Mesothelial cell of epicardium (in vitro differentiated cells): ENCODE data around the gene SLC7A14. TPM values are rescaled to one million over a fixed set of nuclear protein-coding genes. Genes with fewer than 3 reads are reported as not detected.
A peak's percentile ranks its signal among the peaks of the same experiment; 100 is the strongest.

Source experiments
- DNase-seq, 2 experiments: peaks; one replicate each; pipeline ENCODE4 v3.0.0; 2021; ENCODE audit warnings: low spot score in 2 of 2; ENCODE audit not compliant: unreplicated experiment in 2 of 2
- H3K27ac Mint-ChIP-seq: 2 replicates; pipeline ENCODE4 v1.8.0; 2021; ENCODE audit warnings: mixed read lengths
- H3K27me3 Mint-ChIP-seq: 2 replicates; pipeline ENCODE4 v1.8.0; 2021; ENCODE audit warnings: low read depth, mixed read lengths
- H3K36me3 Mint-ChIP-seq: 2 replicates; pipeline ENCODE4 v1.8.0; 2021; ENCODE audit warnings: mixed read lengths
- H3K4me1 Mint-ChIP-seq: 2 replicates; pipeline ENCODE4 v1.8.0; 2021; ENCODE audit warnings: mixed read lengths
- H3K4me3 Mint-ChIP-seq: 2 replicates; pipeline ENCODE4 v1.8.0; 2021; ENCODE audit warnings: mild to moderate bottlenecking, moderate library complexity, mixed read lengths
- H3K9me3 Mint-ChIP-seq: 2 replicates; pipeline ENCODE4 v1.8.0; 2021; ENCODE audit warnings: mixed read lengths
- CTCF ChIP-seq: fragments of 200-600 bp; sonication (generic); IDR thresholded peaks from one replicate; pipeline ENCODE4 v1.5.0; 2021; ENCODE audit warnings: antibody characterized with exemption; ENCODE audit not compliant: unreplicated experiment
- total RNA-seq: library from RNA; stranded (reverse); gene quantifications from 3 replicates; pipeline ENCODE4 v1.2.1, GENCODE V29; 2021

The SLC7A14 gene
- total RNA-seq, 1 donor from 2014 or later, result 6.6 TPM

DNA sequence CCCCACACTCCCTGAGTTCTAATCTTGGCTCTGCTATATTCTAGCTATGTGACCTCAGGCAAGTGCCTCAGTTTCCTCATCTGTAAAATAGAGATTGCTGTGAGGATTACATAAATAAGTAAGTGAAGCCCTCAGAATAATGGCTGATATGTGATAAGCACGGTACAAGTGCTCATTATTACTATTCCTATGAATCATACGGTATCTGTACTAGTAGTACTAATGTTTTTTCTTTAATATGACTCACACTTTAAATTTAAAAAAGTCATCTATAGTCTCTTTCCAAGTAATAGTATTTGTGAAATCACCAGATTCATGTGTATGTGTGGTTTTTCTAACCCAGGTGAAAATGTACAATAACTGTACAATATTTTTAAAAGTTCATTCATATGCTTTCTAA, 108.5 kb downstream of the SLC7A14 start:
- no peaks in the 10 kb centered on the region for H3K9me3 Mint-ChIP-seq
- H3K4me3 Mint-ChIP-seq, result no peak overlapping the region
- peaks cover 2% of the 10 kb centered on the region for H3K36me3 Mint-ChIP-seq
- peaks cover 49% of the 10 kb centered on the region for H3K4me1 Mint-ChIP-seq
- no peaks in the 10 kb centered on the region for H3K27me3 Mint-ChIP-seq
- no peak for TF ChIP-seq CTCF
- no peak overlapping the region for H3K27ac Mint-ChIP-seq
- DNase-seq, result no peak

DNA sequence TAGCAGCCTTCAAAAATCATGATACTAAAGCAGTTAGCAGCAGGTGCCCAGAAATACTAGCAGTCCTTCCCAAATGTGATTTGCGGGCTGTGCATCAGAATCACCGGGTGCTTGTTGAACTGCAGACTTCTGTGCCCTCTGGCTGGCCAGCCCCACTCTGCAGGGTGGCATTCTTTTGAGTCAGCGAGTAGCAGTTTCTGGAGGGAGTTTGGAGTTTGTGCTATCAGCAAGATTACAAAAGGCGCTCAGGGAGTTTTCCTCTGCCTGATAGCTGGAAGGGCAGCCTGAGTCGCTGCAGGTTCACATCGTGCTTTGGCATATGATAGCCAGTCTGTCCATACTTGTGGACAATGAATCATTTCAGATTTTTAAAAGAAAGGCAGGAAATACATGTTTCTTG, 109.6 kb downstream of the SLC7A14 start:
- Mint-ChIP-seq H3K27me3 (no peaks in the 10 kb centered on the region), H3K27ac (peak overlapping the region; percentile 94), H3K4me3 (no peak overlapping the region)

GRCh38 chr3:170475092-170475685, 110.7 kb downstream of the SLC7A14 start:
- peaks cover 65% of the 10 kb centered on the region for H3K4me1 Mint-ChIP-seq
- H3K9me3 Mint-ChIP-seq, result no peaks in the 10 kb centered on the region
- H3K27me3 Mint-ChIP-seq, result no peaks in the 10 kb centered on the region
- DNase-seq, result no peak
- TF ChIP-seq CTCF, result no peak
- H3K27ac Mint-ChIP-seq, result peak overlapping the region; percentile 94
- peaks cover 2% of the 10 kb centered on the region for H3K36me3 Mint-ChIP-seq
- no peak overlapping the region for H3K4me3 Mint-ChIP-seq

More for the DNA sequence above, 109.6 kb downstream of the SLC7A14 start:
- no peak for TF ChIP-seq CTCF
- no peaks in the 10 kb centered on the region for H3K9me3 Mint-ChIP-seq
- no peak for DNase-seq
- peaks cover 54% of the 10 kb centered on the region for H3K4me1 Mint-ChIP-seq
- peaks cover 2% of the 10 kb centered on the region for H3K36me3 Mint-ChIP-seq

DNA sequence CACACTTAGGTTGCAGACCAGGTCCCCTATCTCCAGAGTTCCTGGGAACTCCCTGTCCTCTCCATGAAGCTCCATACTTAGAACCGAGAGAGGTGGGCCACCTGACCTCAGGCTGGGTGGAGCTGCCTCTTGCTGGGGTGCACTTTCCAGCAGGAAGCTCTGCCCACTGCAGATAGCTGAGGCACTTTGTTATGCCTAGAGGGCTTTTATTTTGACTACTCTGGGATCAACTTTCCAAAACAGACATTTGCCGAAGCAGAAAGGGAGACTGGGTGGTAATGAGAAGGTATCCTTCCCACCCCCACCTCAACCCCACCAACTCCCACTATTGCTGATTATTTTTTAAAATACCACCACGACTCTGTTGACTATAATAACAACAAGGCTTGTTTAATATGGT, 112.5 kb downstream of the SLC7A14 start:
- TF ChIP-seq CTCF, result no peak

DNA sequence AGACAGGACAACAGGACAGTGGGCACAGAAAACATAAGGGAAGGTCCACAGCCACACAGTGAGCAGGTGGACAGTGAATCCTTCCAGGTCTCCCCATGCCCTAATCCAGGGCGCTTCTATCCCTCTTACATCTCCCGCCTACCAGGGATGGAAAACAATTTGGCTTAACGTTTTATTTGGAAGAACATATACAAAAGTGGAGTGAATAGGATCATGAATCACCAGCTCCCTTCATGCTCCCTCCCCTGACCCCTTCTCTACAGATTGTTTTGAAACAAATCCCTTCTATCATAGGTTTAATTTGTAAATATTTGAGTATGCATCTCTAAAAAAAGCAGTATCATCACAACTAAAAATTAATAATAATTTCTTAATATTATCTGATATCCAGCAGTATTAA, 114.7 kb downstream of the SLC7A14 start:
- Mint-ChIP-seq H3K4me3 (no peak overlapping the region), H3K36me3 (no peaks in the 10 kb centered on the region), H3K9me3 (no peaks in the 10 kb centered on the region), H3K27me3 (no peaks in the 10 kb centered on the region), H3K4me1 (peaks cover 91% of the 10 kb centered on the region), H3K27ac (peak overlapping the region; percentile 94)
- no peak for DNase-seq
- TF ChIP-seq CTCF, result no peak

More for the DNA sequence above, 112.5 kb downstream of the SLC7A14 start:
- DNase-seq, result no peak
- Mint-ChIP-seq H3K36me3 (no peaks in the 10 kb centered on the region), H3K4me1 (peaks cover 83% of the 10 kb centered on the region), H3K4me3 (no peak overlapping the region), H3K27me3 (no peaks in the 10 kb centered on the region), H3K27ac (peak overlapping the region; percentile 94), H3K9me3 (no peaks in the 10 kb centered on the region)
